GM10248 (cell line): ENCODE results near the gene WFIKKN2.

Experiments used
- CTCF ChIA-PET: fragments of 300-600 bp; sonication (Branson Sonifier 250); formaldehyde crosslinking; extraction: SDS; loops from one replicate; lab custom pipeline; 2021; ENCODE audit warnings: antibody characterized with exemption; lab: Yijun Ruan, JAX
- POLR2A ChIA-PET: fragments of 350-650 bp; sonication (Branson Sonifier 250); formaldehyde crosslinking; extraction: SDS; loops from one replicate; lab custom pipeline; 2020; ENCODE audit warnings: antibody characterized with exemption; lab: Yijun Ruan, JAX
- DNase-seq: peaks from one replicate; pipeline ENCODE4 v3.0.0; 2012; ENCODE audit errors: extremely low spot score
- CTCF ChIP-seq: IDR thresholded peaks from 2 replicates; pipeline ENCODE4 v1.5.1; 2012; ENCODE audit warnings: mild to moderate bottlenecking, low read depth; ENCODE audit errors: extremely low read depth, missing control alignments, control extremely low read depth

The WFIKKN2 gene

DNA sequence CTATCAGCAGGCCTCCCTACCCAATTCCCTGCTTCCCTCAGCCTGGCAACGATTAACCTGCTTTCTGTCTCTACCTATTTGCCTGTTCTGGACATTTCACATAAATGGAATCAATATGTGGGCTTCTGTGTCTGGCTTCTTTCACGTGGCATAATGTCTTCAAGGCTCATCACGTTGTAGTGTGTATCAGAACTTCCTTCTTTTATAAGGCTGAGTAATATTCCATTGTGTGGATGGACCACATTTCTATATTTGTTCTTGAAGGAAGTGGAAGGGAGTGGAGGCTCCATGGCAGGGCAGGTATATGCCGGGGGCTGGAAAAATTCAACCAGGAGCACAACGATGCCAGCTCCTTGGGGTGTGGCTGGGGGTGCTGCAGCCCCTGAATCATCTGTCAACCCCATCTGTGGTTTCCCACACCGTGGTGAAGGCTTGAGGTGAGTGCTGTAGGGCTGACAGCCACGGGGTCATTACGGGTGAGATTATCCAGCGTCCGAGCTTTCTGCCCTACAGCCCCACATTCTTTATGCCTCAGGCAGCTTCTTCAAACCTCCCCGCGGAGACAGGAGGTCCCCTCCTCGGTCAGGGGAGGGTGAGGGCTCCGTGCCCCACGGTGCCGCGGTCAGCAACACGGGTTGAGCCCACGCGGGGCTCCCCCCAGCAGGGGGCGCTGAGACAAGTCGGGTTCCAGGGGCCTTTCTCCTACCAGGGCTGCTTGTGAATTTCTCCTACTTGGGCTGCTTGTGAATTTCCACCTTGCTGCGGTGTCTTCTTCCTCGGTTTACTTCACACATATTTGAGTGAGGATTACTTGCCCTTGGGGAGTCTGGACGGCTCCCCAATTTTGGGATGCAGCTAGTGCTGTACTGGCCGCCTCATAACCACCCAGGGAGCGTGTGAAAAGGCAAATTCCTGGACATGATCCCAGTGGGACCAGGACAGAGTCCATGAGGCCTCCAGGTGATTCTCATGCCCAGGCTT, 18.3 kb upstream of the WFIKKN2 start:
- DNase-seq: peak; percentile 71
- ChIA-PET CTCF (interaction anchor here (0.7 to 8.9 kb wide), 18 partner anchors 8 to 186 kb away, joined by 3 to 79 read pairs (median 4); no protein-coding TSS in a partner anchor), POLR2A (no interaction called here)
- peak; percentile 66 for TF ChIP-seq CTCF

GRCh38 chr17:50817838-50818237, 17.5 kb upstream of the WFIKKN2 start:
- DNase-seq: no peak
- no peak for TF ChIP-seq CTCF
- POLR2A ChIA-PET: no interaction called here
- CTCF ChIA-PET: interaction anchor here (0.7 to 8.9 kb wide), 11 partner anchors 9 to 132 kb away, joined by 3 to 79 read pairs (median 5); no protein-coding TSS in a partner anchor

DNA sequence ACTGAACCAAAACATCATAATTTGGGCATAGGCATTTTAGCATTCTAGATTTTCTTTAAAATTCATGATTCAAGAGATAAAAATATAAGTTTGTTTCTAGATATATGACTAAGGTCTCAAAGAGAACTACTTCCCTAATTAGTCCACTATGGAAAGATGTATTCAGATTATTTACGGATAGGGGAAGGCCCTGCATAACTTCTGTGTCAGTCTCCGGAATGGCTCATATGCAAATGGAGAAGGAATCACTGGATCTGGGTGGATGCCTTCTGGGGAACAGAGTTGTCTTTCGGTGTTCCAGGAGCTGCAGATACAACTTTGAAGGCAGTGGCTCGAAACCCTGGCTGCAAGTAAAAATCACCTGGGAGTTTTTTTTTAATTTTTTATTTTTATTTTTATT, 17.1 kb upstream of the WFIKKN2 start:
- CTCF ChIA-PET: interaction anchor here (0.9 to 8.9 kb wide), 9 partner anchors 9 to 109 kb away, joined by 3 to 79 read pairs (median 4); no protein-coding TSS in a partner anchor
- TF ChIP-seq CTCF: no peak
- no peak for DNase-seq
- POLR2A ChIA-PET: no interaction called here

DNA sequence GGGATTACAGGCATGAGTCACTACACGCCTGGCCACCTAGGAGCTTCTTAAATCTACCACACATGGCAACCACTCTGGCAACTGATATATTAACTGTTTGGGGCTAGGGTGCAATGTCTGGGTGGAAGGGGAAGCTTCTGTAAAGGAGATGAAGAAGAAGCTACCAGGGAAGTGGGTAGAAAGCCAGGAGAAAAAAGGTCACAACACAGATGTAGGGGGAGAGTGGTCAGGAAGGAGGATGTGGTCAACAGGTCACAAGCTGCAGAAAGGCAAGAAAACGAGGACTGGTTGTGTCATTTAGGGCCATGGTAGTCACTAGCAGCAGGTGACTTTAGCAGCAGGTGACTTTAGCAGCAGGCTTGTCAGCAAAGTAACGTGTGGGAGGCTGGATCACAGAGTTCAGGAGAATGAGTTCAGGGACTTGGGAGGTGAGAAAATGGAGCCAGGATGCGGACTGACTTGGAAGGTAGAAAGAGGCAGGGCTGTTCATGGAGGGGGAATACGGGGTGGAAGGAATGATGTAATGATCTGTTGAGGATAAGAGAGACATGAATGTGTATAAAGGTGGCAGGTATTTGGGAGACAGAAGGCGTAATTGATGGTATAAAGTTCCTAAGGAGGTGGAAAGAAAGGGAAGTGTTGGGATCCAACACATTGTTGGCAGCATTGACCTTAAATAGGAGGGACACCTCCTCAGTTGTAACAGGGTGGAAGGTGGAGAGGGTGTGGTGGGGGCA, 16.3 kb upstream of the WFIKKN2 start:
- ChIA-PET CTCF (interaction anchor here (0.9 to 8.9 kb wide), 8 partner anchors 10 to 37 kb away, joined by 3 to 79 read pairs (median 5); no protein-coding TSS in a partner anchor), POLR2A (interaction anchor here (0.5 to 1.5 kb wide), 2 partner anchors 47 to 174 kb away, joined by 5 read pairs; partner anchors contain the start of gene TOB1)
- no peak for TF ChIP-seq CTCF
- DNase-seq: no peak

GRCh38 chr17:50820651-50821050, 14.7 kb upstream of the WFIKKN2 start:
- DNase-seq: no peak
- TF ChIP-seq CTCF: no peak
- POLR2A ChIA-PET: no interaction called here
- CTCF ChIA-PET: interaction anchor here (1.3 to 4.4 kb wide), 3 partner anchors 14 to 38 kb away, joined by 3 to 20 read pairs (median 6); no protein-coding TSS in a partner anchor

- ChIA-PET POLR2A (interaction anchor here (4.1 kb wide), 1 partner anchor 43 kb away, joined by 19 read pairs; the partner anchor contains the start of gene TOB1), CTCF (interaction anchor here (0.9 to 4.4 kb wide), 5 partner anchors 16 to 134 kb away, joined by 3 to 20 read pairs (median 6); no protein-coding TSS in a partner anchor)
- no peak for DNase-seq
- TF ChIP-seq CTCF: no peak
Observed at GRCh38 chr17:50822550-50822949, 12.8 kb upstream of the WFIKKN2 start.
